ENCODE results near the gene PLEKHA7.

Gene PLEKHA7

GRCh38 chr11:16936643-16937042, 77.6 kb downstream of the PLEKHA7 start:
- DNase-seq (ENCODE audit: low read depth): no peak
- no peak for TF ChIP-seq CTCF (IDR thresholded peaks at IDR 0.05; ENCODE audit: low read depth, low read length, missing control alignments)
- in situ Hi-C loops (cut with HindIII; ENCODE audit: low sequenced_read_pairs): loop anchor here (5.0 kb wide), 1 partner anchor 126 kb away; no protein-coding TSS in a partner anchor
- no peak overlapping the region for H3K4me3 ChIP-seq (ENCODE audit: low read depth, low read length)

GRCh38 chr11:16935518-16936302, 78.5 kb downstream of the PLEKHA7 start:
- no peak overlapping the region for H3K4me3 ChIP-seq (ENCODE audit: low read depth, low read length)
- peak; percentile 26 for DNase-seq (ENCODE audit: low read depth)
- in situ Hi-C loops (cut with HindIII; ENCODE audit: low sequenced_read_pairs): loop anchor here (5.0 kb wide), 1 partner anchor 127 kb away; no protein-coding TSS in a partner anchor
- peak; percentile 83 for TF ChIP-seq CTCF (IDR thresholded peaks at IDR 0.05; ENCODE audit: low read depth, low read length, missing control alignments)

- no peak for DNase-seq (ENCODE audit: low read depth)
- in situ Hi-C loops (cut with HindIII; ENCODE audit: low sequenced_read_pairs): no loop called here
- no peak for TF ChIP-seq CTCF (IDR thresholded peaks at IDR 0.05; ENCODE audit: low read depth, low read length, missing control alignments)
Observed at GRCh38 chr11:16933756-16934603, 80.2 kb downstream of the PLEKHA7 start.

GRCh38 chr11:16933291-16933690, 80.9 kb downstream of the PLEKHA7 start:
- in situ Hi-C loops (cut with HindIII; ENCODE audit: low sequenced_read_pairs): no loop called here
- TF ChIP-seq CTCF (IDR thresholded peaks at IDR 0.05; ENCODE audit: low read depth, low read length, missing control alignments): no peak
- no peak for DNase-seq (ENCODE audit: low read depth)
- no peak overlapping the region for H3K4me3 ChIP-seq (ENCODE audit: low read depth, low read length)

More at GRCh38 chr11:16933756-16934603, 80.2 kb downstream of the PLEKHA7 start:
- H3K4me3 ChIP-seq (ENCODE audit: low read depth, low read length): no peak overlapping the region

GRCh38 chr11:16928044-16928443, 86.2 kb downstream of the PLEKHA7 start:
- no peak overlapping the region for H3K4me3 ChIP-seq (ENCODE audit: low read depth, low read length)
- no peak for TF ChIP-seq CTCF (IDR thresholded peaks at IDR 0.05; ENCODE audit: low read depth, low read length, missing control alignments)
- no peak for DNase-seq (ENCODE audit: low read depth)
- in situ Hi-C loops (cut with HindIII; ENCODE audit: low sequenced_read_pairs): no loop called here

GRCh38 chr11:16926883-16927626, 87.2 kb downstream of the PLEKHA7 start:
- no peak for TF ChIP-seq CTCF (IDR thresholded peaks at IDR 0.05; ENCODE audit: low read depth, low read length, missing control alignments)
- no peak for DNase-seq (ENCODE audit: low read depth)
- in situ Hi-C loops (cut with HindIII; ENCODE audit: low sequenced_read_pairs): no loop called here
- H3K4me3 ChIP-seq (ENCODE audit: low read depth, low read length): no peak overlapping the region
